Measurements from ENCODE around the gene MON1B.
"Not testable (repeated sequence)": the region's sequence is repeated elsewhere in the genome, so short reads cannot be mapped to it uniquely, and the experiment has no call there.

MON1B gene

GRCh38 chr16:77199211-77199610 is 8.2 kb downstream of the MON1B start, which contains the start of gene SYCE1L:
SYCE1L (plus strand) TSS chr16:77199408; CDS start chr16:77199452, 44 bp downstream.
- DNase-seq, result no peak

- DNase-seq, result no peak
Measured at GRCh38 chr16:77206533-77206932, 15.5 kb downstream of the MON1B start.

DNA sequence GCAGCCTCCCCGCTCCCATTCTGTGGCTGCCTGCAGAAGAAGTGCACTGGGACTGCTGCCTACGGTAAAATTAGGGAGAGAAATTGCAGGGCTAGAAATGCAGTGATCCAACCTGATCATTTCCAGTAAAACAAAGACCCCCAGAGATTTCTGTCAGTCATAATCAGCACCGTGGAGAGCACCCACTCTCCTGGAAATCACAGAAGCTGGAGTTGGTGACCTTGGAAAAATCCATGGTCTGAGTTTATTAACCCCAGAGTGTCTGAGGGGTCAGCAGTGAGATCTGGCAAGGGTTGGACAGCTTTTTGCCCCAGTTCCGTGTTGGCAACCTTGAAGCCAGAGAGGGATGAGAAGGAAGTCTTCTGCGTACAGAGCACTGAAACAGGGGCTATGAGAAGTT is 16.0 kb downstream of the MON1B start:
- no peak for DNase-seq

DNA sequence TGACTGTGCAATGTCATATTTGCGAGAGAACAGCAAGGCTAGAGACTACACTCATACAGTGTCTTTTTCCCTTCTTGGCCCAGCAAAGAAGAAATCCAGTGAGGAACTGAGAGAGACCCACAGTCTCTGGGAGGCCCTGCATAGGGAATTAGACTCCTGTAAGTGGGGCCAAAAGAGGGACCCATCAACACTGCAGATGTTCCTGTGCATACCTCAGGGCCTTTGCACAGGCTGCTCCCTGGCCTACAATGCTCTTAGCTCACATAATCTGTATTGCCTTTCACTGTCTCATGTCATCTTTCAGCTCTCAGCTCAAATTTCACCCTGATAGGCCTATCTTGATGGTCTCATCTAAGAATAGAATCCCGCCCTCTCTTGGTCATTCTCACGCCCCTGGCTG is 17.4 kb downstream of the MON1B start:
- DNase-seq, result no peak

DNA sequence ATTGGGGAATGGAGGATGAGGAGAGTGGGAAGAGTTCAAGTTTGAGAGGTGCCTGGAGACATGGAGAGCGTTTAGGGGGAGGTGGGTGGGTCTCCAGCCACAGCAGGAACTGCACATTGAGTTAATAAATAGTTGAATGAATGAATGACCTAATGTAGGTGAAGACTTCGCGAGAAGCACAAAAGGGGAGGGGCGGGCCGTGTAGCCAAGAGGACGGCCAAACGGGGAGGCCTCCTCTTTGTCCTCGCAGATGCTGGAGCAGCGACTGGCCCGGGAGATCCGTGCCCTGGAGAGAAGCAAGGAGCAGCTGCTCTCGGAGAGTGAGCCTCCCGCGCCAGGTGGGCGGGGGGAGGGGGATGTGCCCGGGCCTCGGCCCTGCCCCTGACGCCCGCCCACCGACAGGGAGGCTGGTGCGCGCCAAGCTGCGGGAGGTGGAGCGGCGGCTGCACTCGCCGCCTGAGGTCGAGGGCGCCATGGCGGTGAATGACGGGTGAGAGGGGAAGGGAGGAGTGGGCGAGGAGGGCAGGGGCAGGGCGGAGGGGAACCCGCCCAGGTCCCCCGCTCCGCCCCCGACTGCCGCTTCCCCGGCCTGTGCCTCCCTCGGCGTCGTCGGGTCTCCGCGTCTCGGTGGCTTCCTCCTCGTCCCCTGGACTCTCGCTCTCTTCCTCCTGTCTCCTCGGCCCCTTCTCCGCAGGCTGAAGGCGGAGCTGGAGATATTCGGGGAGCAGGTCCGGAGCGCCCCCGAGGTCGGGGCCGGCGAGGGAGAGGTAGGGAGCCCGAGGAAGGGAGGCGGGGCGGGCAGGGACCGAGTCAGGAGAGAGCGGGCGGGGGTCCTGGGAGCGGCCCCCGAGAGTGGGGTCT is 21.1 kb downstream of the MON1B start:
- DNase-seq, result peak; percentile 76

GRCh38 chr16:77212741-77213541 is 22.0 kb downstream of the MON1B start:
- DNase-seq, result no peak

DNA sequence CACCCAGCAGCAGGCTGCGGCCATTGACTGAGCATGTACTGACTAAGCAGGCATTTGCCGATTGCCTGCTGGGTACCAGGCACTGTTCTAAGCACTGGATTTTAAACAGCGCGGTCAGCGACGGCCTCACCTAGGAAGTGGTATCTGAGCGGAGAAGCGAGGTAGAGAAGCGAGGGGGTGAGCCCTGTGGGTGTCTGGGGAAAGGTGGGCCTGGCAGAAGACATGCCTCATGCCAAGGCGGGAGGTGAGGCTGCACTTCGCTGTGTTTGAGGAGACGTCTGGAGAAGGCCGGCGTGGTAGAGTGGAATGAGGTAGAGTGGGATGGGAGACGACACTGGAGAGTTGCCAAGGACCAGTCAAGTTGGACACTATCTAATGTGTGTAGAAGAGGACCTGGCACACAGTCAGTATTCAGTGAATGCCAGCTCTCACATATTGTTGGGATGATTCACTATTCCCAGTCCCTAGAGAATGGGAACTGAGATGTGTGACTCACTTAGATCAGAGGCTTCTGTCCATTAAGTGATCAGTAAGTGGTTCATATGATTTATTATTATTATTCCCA is 22.6 kb downstream of the MON1B start:
- no peak for DNase-seq

DNA sequence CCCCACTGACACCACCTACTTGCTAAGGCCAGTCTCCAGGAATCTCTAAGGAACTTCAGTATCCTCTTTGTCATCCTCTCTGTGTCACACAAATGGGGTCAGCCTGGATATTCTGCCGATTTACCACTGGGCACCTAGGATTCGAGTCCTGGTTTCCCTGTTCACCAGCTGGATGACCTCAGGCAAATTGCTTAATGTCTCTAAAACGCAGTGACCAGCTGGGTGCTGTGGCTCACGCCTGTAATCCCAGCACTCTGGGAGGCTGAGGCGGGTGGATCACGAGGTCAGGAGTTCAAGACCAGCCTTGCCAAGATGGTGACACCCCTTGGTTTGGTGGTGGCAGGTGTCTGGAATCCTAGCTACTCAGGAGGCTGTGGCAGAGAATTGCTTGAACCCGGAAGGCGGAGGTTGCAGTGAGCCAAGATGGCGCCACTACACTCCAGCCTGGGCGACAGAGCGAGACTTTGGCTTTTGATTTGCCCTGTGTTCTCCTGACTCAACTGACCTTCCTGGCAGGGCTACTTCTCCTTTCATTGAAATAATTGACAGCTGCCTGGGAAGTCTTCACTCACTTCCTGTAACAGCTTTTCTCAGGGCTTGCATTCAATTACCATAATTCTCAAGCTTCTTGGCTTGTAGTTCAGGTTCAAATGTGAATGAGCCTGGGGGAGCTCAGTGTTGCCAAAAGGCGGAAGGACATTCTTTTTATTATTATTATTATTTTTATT is 23.6 kb downstream of the MON1B start:
- DNase-seq, result no peak

- no peak for DNase-seq
Measured at GRCh38 chr16:77219437-77219836, 28.4 kb downstream of the MON1B start.

DNA sequence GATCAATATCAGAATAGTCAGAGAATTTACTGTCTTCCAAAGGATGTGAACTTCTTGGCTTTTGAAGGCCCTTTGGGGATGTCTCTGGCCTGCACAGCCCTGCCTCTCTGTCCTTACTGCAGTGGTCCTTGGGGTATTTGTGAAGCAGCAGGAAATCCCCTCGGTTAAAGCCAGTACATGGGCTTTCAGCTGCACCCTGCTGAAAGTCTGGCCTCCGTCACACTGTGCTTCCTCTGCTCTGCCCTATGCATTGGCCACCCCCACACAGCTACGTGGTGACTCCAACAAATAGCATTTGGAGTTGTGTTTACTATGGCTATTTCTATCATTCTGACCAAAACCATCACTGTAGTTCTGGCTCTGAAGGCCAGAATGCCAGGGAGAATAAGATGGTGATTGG is 29.4 kb downstream of the MON1B start:
- DNase-seq, result no peak

GRCh38 chr16:77221482-77221881 is 30.5 kb downstream of the MON1B start:
- no peak for DNase-seq

- no peak for DNase-seq
Measured at GRCh38 chr16:77223184-77223583, 32.2 kb downstream of the MON1B start.

- no peak for DNase-seq
Measured at GRCh38 chr16:77225182-77225581, 34.2 kb downstream of the MON1B start.

DNA sequence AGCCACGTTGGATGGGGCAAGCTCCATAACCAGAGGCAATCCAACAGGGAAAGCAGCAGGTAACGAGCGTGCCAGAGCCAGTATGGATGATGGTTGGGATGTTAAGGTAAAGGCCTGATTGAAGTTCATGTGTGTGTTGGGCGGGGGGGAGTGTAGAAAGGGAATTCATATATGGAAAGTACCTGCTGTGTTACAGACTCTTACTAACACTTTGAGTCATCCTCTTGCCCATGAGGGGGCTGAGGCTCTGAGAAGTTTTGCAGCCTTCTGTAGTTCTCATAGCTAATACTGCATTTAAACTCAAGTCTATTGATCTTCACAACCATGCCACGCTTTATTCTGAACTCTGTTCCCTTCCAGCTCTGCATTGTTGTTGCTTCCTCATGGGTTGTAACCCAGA is 36.8 kb downstream of the MON1B start:
- no peak for DNase-seq

GRCh38 chr16:77231047-77231446 is 40.1 kb downstream of the MON1B start:
- DNase-seq, result no peak

- no peak for DNase-seq
Measured at GRCh38 chr16:77233799-77234519, 43.0 kb downstream of the MON1B start.

DNA sequence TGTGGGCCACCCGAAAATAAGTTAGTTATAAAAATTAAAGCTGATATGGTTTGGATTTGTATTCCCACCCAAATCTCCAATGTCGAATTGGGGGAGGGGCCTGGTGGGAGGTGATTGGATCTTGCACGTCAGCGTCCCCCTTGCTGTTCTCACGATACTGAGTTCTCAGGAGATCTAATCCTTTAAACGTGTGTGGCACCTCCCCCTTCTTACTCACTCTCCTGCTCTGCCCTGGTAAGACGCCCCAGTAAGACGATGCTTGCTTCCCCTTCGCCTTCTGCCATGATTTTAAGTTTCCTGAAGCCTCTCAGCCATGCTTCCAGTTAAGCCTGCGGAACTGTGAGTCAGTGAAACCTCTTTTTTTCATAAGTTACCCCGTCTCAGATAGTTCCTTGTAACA is 43.6 kb downstream of the MON1B start:
- no peak for DNase-seq

DNA sequence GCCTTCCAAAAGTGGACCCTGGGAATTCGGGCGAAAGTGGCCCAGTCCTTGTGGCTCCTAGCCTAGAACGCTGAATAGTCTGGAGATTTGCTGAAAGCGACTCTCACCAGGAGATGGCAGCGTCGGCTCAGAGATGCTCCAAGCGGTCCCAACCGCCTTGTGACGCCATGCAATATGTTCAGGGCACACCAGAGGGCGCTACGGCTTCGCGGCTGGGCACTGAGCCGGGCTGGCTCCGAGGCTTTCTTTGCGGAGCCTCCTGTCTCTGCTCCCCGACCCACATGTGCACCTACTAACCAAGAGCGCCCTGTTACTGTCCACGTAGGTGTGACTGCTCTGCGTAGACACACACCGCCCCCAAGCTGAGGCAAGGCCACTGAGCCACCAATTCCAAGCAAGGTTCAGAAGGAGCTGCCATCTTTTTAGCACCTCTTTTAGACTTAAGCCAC is 45.1 kb downstream of the MON1B start:
- peak; percentile 38 for DNase-seq

DNA sequence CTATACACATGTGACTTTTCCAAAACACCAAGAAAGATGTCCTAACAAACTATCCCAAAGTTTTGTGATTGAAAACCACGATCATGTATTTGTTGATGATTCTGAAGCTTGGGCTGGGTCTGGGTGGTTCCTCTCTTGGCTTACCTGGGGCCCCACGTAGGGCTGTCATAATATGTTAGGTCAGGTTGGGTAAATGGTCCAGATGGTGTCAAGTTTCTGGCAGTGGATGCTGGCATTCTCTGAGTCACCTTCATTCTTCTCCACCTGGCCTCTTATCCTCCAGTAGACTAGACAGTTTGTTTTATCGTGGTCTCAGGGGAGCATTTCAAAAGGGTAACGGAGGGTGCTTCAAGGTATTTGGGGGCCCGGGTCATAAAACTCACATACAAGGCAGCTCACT is 47.6 kb downstream of the MON1B start:
- DNase-seq, result no peak

- not testable (repeated sequence) for DNase-seq
Measured at GRCh38 chr16:77242471-77242870, 51.5 kb downstream of the MON1B start.

GRCh38 chr16:77246150-77246549 is 55.2 kb downstream of the MON1B start:
- DNase-seq, result no peak

GRCh38 chr16:77250400-77250799 is 59.4 kb downstream of the MON1B start:
- no peak for DNase-seq

All from NCI-H1417 treated with DMSO at 0.1 percent for 48 hours (cell line).